Right lobe of liver (tissue), 6 donors: ENCODE measurements around the gene UACA. TPM values are rescaled to one million over a fixed set of nuclear protein-coding genes. Genes with fewer than 3 reads are reported as not detected.
"Not testable (repeated sequence)": the region's sequence is repeated elsewhere in the genome, so short reads cannot be mapped to it uniquely, and the experiment has no call there.

Source experiments
- ATAC-seq, 4 donors: fragments of 200-7000 bp; cut with Tn5 transposase; one replicate each; pipeline ENCODE4 v1.9.1; 2020; ENCODE audit warnings: mild to moderate bottlenecking in 4 of 4, moderate library complexity in 4 of 4
- DNase-seq, 3 donors: peaks; one replicate each; pipeline ENCODE4 v3.0.0-alpha.2; 2020
- H3K27ac ChIP-seq, 3 donors: fragments of 200-600 bp; one replicate each; pipeline ENCODE4 v1.8.0; 2022
- H3K27me3 ChIP-seq, 2 donors: fragments of 200-600 bp; one replicate each; pipeline ENCODE4 v1.8.0; 2022
- H3K36me3 ChIP-seq, 4 donors: fragments of 200-600 bp; sonication (generic) in 1 of 4; one replicate each; pipeline versions ENCODE4 v1.5.1 to v1.8.0; 2017 to 2022; ENCODE audit warnings: control low read depth in 1 of 4
- H3K4me1 ChIP-seq, 4 donors: fragments of 200-600 bp; sonication (generic) in 1 of 4; one replicate each; pipeline versions ENCODE4 v1.5.1 to v1.8.0; 2017 to 2022; ENCODE audit warnings: control low read depth in 1 of 4
- H3K4me3 ChIP-seq, 3 donors: fragments of 200-600 bp; one replicate each; pipeline ENCODE4 v1.8.0; 2022
- H3K9me3 ChIP-seq, 4 donors: fragments of 200-600 bp; sonication (generic) in 1 of 4; one replicate each; pipeline versions ENCODE4 v1.5.1 to v1.8.0; 2017 to 2022; ENCODE audit warnings: control low read depth in 1 of 4
- CTCF ChIP-seq, 4 donors: fragments of 200-600 bp in 3 of 4; fragments of 450-650 bp in 1 of 4; IDR thresholded peaks; one replicate each; pipeline versions ENCODE4 v1.5.1 to v1.8.0; 2016 to 2022; ENCODE audit warnings: antibody characterized with exemption in 4 of 4, mild to moderate bottlenecking in 2 of 4
- POLR2A ChIP-seq: fragments of 450-650 bp; IDR thresholded peaks from one replicate; pipeline ENCODE4 v1.6.1; 2017; ENCODE audit warnings: antibody characterized with exemption, mild to moderate bottlenecking
- WGBS: methylation state at CpG from one replicate; pipeline ENCODE4 v1.1.6; 2018; ENCODE audit warnings: low coverage, low lambda C conversion rate; ENCODE audit not compliant: insufficient coverage; ENCODE audit errors: missing lambda C conversion rate; 5-methylcytosine and 5-hydroxymethylcytosine counted together
- intact Hi-C, 2 donors: fragments of 100-400 bp; cut with DNase I; formaldehyde crosslinking; loops; one replicate each; pipeline versions ENCODE4 v1.11.2 to v1.14.1; 2022
- total RNA-seq, 6 experiments: library from RNA; depleted of rRNA in 2 of 6; stranded (reverse); fragments of >200 nt in 2 of 6; fragmentation: NEBNext Ultra II Directional in 3 of 6; extraction: Animal tissue kit (Norgen Biotek cat#: 25700) in 3 of 6; gene quantifications; one replicate each; pipeline versions ENCODE4 v1.1.0 to v1.2.4, GENCODE V29; 2016 to 2023
- donor health status: DM: no; HTN: yes; CAD: no.
- donor health status: DM: no; HTN: no; CAD: no.
- donor health status: DM: no; HTN: no; CAD: no.
- donor health status: DM: no; HTN: yes; CAD: no.
- donor health status: DM: no; HTN: yes; CAD: no.

UACA gene
- total RNA-seq, 6 experiments from 2014 or later: 10.1 to 22.3 (median 14.4) TPM

DNA sequence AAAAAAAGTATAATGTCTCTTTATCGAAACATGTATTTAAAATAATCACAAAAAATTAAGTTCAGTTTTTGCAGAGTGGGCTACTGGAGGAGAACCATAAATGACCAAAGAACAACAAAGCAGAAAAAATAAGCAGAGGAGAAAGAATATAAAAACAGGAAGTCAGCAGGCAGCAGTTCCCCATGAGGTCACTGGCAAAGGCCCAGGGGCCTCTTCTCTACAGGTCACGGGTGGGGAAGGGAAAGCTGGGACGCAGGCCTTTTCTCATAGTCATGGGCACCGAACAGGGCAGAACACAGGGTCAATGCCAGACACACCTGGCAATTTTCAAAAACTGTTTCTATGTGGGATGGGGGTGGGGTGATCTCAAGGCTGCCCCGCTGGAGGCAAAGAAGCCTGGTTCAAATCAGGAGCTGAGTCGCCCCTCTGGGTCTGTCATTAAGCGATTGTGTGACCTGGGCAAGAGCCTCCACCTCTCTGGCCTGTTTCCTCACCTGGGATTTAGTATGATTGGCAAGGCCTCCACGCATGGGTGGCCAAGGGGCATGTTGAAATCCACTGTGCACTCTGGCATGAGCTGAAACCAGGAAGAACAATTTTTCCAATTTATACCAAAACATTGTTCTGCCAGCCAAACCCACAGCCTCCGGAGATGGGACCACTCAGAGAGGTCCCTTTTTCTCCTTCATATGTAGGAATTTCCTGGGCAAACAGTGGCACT lies 43.8 kb upstream of the UACA start:
- H3K27me3 ChIP-seq: no peaks in the 10 kb centered on the region
- peak overlapping the region; percentile 35 to 61 (median 52) for H3K27ac ChIP-seq
- DNase-seq: peak; percentile 75 to 80 (median 80)
- intact Hi-C loops: loop anchor here in 1 of 2 donors (5.0 kb wide), 1 partner anchor 125 kb away; no protein-coding TSS in a partner anchor
- peak; percentile 84 to 91 (median 86) for ATAC-seq
- no peak overlapping the region for H3K4me3 ChIP-seq
- H3K9me3 ChIP-seq: no peaks in the 10 kb centered on the region
- peaks cover 0 to 15% (median 0%) of the 10 kb centered on the region in 4 donors for H3K4me1 ChIP-seq
- 25% methylated on average over 7 of the region's 9 CpGs for WGBS
- H3K36me3 ChIP-seq: no peaks in the 10 kb centered on the region
- TF ChIP-seq POLR2A (no peak), CTCF (IDR thresholded peaks at IDR 0.05) (no peak)

GRCh38 chr15:70804388-70804787 lies 41.0 kb upstream of the UACA start:
- peak in 1 of 3 donors; percentile 8 for DNase-seq
- H3K9me3 ChIP-seq, H3K27ac ChIP-seq, ATAC-seq, H3K27me3 ChIP-seq, H3K36me3 ChIP-seq, H3K4me3 ChIP-seq, intact Hi-C loops: not testable (repeated sequence)
- WGBS: 100% methylated on average over 1 of the region's 9 CpGs
- H3K4me1 ChIP-seq: peaks cover 0 to 24% (median 6%) of the 10 kb centered on the region in 4 donors

GRCh38 chr15:70802629-70803028 lies 39.3 kb upstream of the UACA start:
- 71% methylated on average over 2 of the region's 4 CpGs for WGBS
- intact Hi-C loops: no loop called here
- Histone ChIP-seq H3K36me3 (no peaks in the 10 kb centered on the region), H3K4me3 (no peak overlapping the region), H3K27me3 (no peaks in the 10 kb centered on the region), H3K4me1 (peaks cover 0 to 23% (median 6%) of the 10 kb centered on the region in 4 donors), H3K9me3 (no peaks in the 10 kb centered on the region), H3K27ac (no peak overlapping the region)
- TF ChIP-seq CTCF (IDR thresholded peaks at IDR 0.05) (no peak), POLR2A (no peak)
- no peak for DNase-seq
- no peak for ATAC-seq

DNA sequence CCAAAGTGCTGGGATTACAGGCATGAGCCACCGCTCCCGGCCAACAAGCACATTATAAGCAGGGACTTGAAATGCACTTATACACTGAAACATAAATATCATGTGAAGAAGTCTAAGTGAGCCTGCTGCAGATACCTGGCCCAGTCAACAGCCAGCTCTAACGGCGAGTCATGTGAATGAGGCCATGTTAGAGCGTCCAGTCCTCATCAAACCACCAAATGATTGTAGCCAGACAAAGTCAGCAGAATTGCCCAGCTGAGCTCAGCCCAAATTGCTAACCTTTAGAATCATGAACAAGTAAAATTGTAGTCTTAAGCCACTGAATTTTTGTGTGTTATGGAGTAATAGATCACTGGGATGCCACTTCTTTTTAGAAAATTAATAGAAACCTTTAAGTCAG lies 37.8 kb upstream of the UACA start:
- no peaks in the 10 kb centered on the region for H3K9me3 ChIP-seq
- intact Hi-C loops: no loop called here
- TF ChIP-seq POLR2A (no peak), CTCF (IDR thresholded peaks at IDR 0.05) (no peak)
- H3K4me1 ChIP-seq: peaks cover 0 to 14% (median 6%) of the 10 kb centered on the region in 4 donors
- no peak overlapping the region for H3K27ac ChIP-seq
- no CpG with 5 or more reads among the region's 5 CpGs for WGBS
- ATAC-seq: no peak
- no peak for DNase-seq
- no peaks in the 10 kb centered on the region for H3K27me3 ChIP-seq
- H3K36me3 ChIP-seq: no peaks in the 10 kb centered on the region
- H3K4me3 ChIP-seq: no peak overlapping the region

DNA sequence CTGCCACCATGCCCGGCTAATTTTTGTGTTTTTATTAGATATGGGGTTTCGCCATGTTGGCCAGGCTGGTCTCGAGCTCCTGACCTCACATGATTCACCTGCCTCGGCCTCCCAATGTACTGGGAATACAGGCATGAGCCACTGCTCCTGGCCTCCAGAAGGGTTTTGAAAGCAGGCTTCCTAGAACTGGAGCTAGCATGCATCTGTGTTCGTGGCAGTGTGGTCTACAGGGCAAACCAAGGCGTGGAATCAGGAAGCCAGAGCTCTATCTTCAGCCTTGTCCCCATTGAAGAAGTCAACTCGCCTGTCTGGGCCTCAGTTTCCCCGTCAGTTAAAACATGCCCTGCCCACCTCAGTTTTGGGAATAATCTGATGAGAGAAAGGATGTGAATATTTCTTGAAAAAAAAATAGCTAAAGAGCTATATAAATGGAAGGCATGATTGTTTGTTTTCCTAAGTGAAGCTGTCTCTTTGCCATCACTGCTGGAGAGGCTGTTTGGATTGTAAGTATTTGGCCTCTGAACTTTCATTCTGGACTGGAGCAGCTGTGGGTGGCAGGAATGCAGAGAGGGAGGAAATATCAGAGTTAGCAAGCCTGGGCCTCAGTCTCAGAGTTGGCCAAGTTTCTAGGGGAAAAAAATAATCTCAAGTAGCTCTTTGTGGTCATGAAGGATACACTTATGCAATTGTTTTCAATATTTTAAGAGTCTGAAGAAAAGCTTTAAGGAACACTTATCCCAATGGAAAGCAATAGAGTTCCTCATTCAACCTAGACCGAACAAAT lies 36.5 kb upstream of the UACA start:
- intact Hi-C loops: no loop called here
- H3K27ac ChIP-seq: peak overlapping the region in 1 of 3 donors; percentile 20
- H3K9me3 ChIP-seq: no peaks in the 10 kb centered on the region
- H3K4me3 ChIP-seq: no peak overlapping the region
- no peaks in the 10 kb centered on the region for H3K27me3 ChIP-seq
- WGBS: 80% methylated on average over 7 of the region's 9 CpGs
- H3K36me3 ChIP-seq: no peaks in the 10 kb centered on the region
- TF ChIP-seq POLR2A (no peak), CTCF (IDR thresholded peaks at IDR 0.05) (no peak)
- DNase-seq: peak in 1 of 3 donors; percentile 55
- ATAC-seq: peak; percentile 74 to 97 (median 92)
- peaks cover 0 to 14% (median 6%) of the 10 kb centered on the region in 4 donors for H3K4me1 ChIP-seq
